Thyroid gland (tissue), 4 donors: ENCODE measurements around the gene DDC.

Experiments
- CTCF ChIP-seq, 6 experiments: fragments of 200-600 bp in 3 of 6; fragments of 450-650 bp in 3 of 6; sonication (generic) in 3 of 6; IDR thresholded peaks; one replicate each; pipeline ENCODE4 v1.5.1; 2016 to 2019; ENCODE audit warnings: antibody characterized with exemption in 6 of 6, mild to moderate bottlenecking in 2 of 6, inconsistent platforms in 1 of 6, moderate library complexity in 1 of 6
- POLR2A ChIP-seq, 2 donors: fragments of 450-650 bp; IDR thresholded peaks; one replicate each; pipeline ENCODE4 v1.6.1; 2017; ENCODE audit warnings: antibody characterized with exemption in 2 of 2, mild to moderate bottlenecking in 2 of 2, moderate library complexity in 1 of 2

DNA sequence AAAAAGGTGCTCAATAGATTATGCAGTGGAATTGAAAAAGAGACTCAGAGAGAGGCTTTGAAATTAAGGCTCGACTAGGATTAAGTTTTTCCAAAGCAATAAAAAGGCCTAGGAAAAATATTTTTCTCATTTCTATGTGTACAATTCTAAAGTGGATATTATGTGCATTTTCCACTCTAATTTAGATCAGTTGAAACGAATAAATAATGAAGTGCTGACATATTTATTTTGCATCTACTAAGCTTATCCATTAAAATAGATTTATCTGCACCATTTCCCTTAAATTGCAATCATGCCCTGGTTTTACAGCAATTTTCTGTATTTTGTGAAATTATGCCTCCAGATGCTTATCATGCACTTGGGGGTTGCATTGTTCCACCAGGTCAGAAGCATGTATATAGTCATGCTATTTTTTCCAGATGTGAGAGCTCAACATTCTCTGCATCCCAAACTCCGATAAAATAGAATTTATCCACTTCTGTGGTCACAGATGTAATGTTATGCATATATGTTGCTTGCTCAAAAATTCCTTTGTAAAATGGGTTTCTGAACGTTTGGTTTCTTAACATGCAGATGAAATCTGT, 133.4 kb downstream of the DDC start:
- no peak for TF ChIP-seq POLR2A (IDR thresholded peaks at IDR 0.05)
- no peak for TF ChIP-seq CTCF (IDR thresholded peaks at IDR 0.05)
